GM08714 (cell line): ENCODE data around the gene ACP1.
A peak's percentile ranks its signal among the peaks of the same experiment; 100 is the strongest.

ENCODE experiments used
- H3K4me3 ChIP-seq: fragments of 200-500 bp; sonication (Bioruptor generic); 2 replicates; pipeline ENCODE4 v1.5.1; 2014; ENCODE audit warnings: mild to moderate bottlenecking, low read length, inconsistent platforms
- ZNF274 ChIP-seq: IDR thresholded peaks from 2 replicates; pipeline ENCODE4 v1.6.1; 2012; ENCODE audit warnings: mild to moderate bottlenecking, low read depth, low read length

ACP1 gene

DNA sequence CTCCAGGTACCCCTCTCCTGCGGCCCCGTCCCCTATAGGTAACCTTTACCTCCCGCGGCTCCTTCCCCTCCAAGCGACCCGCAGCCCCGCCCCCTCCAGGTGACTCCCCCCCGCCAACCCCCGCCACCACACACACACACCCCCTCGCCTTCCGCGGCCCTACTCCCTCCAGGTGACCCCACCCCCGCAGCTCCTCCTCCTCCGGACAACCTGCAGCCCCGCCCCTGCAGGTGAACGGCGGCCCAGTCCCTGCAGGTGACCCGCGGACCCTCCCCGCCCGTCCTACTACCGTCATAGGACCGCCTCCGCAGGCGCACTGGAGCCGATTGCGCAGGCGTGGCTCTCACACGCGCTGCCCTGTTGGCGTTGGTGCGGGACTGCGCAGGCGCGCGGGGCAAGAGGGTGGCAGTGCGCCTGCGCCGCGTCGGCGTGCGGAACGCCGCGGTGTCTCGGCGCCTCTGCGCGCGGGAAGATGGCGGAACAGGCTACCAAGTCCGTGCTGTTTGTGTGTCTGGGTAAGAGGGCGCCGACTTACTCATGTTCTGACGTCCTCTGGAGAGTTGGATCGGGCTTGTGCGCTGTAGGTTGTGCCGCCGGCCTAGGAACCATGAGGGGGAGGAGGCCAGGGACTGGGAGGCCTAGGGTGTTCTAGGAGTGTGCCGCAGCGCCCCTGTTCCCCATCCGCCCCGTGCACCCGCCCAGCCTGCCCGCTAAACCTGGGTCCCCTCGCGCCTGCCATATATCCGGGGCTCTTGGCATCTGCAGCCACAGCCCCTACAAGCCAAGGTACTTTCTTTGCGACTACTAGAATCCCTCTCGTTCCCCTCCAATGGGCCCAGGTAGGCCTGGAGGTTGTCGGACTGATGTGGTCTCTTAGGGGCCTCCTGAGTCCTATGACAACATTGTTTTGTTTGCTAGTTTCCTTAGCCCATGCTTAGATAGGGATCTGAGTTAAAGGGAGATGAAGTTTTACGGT, at the start of gene ACP1:
Gene ACP1 (plus strand): TSS at position 455 of the 976 bp plus-strand sequence. CDS start 18 bp downstream, at position 473.
- TF ChIP-seq ZNF274 = no peak
- peak within 1 kb of the TSS; percentile 98 for H3K4me3 ChIP-seq

DNA sequence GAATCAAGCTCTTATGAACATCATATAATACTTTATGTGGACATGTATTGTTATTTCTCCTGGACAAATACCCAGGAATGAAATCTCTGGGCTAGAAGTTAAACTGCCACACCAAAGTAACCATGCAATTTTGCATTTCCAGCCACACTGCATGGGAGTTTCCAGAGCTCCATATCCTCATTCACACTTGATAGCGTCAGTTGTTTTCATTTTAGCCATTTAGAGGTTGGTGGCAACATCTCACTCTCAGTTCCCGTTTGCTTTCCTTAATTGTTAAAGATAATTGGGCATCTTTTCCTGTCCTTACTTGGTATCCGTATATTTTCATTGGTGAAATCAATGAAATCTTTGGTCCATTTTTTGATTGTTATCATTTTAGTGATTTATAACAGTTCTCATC, 48.7 kb upstream of the ACP1 start:
- no peak for TF ChIP-seq ZNF274
- no peak overlapping the region for H3K4me3 ChIP-seq

DNA sequence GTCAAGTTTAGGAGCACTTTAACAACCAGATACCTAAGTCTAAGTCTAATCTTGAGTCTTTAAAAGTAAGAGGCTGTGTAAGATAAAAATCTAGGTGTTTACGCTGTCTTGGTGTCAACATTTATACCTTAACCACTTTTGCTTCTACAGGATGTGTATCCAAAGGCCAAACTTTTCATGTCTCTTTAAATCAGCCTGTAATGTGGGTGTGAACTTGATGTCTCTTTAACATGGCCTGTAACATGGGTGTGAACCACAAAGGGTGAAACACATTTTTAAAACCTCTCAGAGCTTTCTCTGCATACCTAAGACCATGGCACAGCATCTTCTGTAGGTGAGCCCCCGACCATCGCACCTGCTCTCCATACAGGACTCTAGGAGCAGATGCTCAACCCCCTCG, 41.3 kb upstream of the ACP1 start:
- no peak for TF ChIP-seq ZNF274
- H3K4me3 ChIP-seq = no peak overlapping the region

DNA sequence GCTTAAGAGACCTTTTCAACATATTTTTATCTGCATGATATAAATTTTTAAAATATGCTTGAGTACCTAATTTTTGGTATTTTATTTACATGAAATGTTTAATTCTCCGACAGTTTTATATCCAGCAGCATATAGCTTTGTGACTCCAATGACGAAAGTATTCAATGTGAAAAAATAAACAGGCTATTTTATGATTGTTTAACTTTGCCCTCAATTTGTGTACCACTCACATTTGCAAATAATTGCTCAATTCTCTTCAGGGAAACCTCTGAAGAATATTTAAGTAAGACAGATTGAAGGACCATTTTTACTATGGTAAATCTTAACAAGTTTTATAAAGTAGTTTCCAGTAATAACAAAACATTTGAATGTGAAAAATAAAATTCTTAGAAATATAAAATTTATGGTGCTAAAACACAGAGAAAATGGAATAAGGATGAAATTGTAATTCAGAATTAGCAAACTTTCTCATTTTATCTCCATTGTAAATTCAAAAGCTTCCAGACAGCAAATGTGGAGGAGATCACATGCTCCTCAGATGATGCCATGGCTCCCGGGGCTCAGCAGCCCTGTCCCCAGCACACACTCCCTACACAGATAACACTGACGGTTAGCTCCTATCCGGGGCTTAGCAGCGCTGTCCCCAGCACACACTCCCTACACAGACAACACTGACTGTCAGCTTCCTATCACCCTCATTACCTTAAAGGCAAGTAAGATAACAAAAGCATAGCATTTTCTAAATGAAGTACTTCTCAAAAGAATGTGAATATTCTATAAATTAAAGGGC, 40.6 kb upstream of the ACP1 start:
- TF ChIP-seq ZNF274 = no peak
- no peak overlapping the region for H3K4me3 ChIP-seq

DNA sequence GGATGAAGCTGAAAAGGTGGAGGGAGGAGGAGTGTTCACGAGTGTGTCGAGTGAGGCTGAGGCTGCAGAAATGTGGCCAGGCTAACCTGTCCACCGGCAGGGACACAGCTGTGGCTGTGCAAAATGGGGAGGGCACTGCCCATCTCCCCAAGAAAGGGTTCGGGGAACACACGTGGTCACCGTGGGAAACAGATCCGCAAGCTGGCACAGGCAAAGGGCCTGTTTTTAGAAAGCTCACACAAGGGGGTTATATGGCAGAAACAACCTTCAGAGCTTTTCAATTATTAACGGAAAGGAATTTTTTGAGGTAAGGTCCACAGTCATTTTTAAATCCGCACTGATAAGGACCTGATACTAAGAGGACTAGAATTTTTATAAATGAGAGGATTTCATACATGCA, 36.6 kb upstream of the ACP1 start:
- no peak for TF ChIP-seq ZNF274
- no peak overlapping the region for H3K4me3 ChIP-seq

DNA sequence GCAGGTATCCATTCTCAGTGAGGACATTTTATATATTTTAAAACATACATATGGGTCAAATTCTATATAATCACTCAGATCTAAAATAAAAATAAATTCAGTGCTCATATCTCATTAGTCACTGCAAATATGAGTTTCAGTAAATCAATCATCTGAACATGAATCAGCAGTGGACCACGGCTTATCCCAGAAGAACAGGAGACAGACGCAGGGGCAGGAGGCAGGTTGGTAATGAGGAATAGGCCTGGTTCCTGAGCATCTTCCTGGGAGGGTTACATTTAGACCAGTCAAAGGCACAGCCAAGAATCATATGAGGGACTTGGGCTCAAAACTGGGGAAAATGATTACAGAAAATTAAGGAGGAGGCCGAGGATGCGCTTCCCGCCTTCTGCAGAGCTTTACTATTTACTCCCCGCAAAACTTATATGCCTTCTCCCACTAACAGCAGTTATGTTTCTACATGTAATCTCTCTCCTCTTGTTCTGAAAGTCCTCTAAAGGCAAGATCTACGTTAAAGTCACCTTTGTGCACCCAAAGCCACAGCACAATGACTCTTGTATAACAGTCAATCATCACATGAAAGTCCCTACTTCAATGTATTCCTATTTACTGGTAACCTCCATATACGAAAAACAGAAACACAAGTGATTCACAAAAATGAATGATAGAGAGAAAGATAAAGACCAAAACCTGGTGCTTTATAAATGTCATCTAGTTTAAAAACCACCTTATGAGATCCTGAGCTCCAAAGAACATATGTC, 36.0 kb upstream of the ACP1 start:
- no peak overlapping the region for H3K4me3 ChIP-seq
- no peak for TF ChIP-seq ZNF274

DNA sequence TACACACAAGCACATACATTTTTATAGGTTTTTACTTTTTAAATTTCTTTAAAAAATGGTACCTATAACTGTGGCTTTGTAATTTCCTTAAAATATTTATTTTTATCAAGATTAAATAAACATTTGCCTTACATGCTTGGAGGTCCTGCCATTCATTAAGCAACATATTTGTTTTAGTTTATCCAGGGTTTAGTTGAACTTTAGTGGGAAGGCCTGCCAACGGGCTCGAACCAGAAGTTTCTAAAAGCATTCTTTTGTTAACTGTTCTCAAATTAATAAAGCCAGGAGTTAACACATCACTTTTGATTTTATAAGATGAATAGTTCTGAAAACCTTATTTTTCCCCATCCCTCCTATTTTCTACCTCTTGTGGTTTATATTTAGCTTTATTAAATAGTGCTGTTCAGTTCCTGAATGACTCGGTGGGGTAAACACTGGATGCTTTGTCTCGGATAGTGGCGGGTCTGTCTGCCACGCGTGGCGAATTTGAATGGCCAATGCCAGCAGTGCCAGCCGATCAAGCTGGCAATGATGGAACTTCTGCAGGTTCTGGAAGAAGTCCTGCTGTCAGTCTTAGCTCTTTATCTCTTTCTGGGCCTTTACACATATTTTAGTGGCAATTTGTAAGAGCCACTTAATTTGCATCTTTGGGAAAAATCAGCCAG, 33.1 kb upstream of the ACP1 start:
- H3K4me3 ChIP-seq = no peak overlapping the region

DNA sequence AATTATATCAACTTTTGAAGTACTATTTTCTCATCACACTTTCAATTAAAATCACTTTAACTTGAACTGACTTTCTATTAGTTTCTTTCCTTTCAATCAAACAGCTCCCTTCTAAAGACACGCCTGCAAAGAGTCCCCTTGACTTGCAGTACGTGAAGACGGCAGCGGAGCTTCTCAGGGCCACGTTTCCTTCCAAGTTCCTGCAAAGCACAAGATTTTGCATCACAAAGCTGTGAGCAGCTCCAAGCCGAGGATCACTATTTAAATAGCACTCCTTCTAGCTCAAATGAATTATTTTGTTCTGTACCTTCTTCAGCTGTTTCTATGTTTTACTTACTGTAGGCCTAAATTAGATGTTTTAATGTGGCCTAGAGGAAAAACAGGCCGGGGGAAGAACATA, 31.7 kb upstream of the ACP1 start:
- H3K4me3 ChIP-seq = no peak overlapping the region
- TF ChIP-seq ZNF274 = no peak

More for the DNA sequence above, 33.1 kb upstream of the ACP1 start:
- TF ChIP-seq ZNF274 = no peak

DNA sequence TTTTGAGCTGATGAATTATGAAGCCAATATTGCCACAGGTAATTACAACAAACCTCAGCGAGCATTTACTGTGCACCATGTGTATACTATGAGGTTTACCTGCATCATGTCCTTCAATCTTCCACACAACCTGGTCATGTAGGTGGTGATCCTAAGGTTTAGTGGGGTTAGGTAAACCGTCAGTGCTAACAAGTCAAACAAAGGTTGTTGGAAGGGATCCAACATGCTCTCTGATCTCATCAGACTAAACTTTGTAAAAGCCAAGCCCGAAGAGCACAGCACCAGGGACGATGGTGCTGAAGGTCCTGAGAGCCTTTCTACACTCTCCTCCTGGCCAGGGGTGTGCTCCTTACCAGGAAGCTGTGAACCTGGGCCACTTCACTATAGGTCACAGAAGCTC, 30.3 kb upstream of the ACP1 start:
- no peak overlapping the region for H3K4me3 ChIP-seq
- TF ChIP-seq ZNF274 = no peak

DNA sequence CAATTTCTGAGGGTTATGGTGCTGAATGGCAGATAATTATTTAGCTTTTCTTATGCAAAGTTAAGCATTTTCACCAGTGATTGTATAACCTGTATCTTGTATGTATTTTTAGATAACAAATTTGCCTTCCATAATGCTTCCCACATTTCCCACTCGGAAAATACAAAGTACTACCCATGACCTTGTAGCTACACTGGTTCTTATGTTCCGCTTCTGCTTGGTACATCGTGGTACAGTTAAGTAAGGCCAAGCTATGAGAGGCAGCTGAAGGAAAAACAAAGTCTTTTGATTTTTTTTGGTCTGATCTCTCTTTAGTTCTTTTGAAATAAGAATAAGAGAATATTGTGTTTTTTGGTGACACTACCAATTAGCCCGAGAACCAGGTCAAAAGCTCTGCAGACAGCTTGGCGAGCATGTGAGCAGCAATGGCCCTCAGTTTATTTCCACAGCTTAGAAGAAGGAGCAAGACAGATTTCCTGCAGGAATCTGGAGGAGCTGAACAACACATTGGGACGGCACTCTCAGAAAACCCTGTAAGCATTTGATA, 27.7 kb upstream of the ACP1 start:
- no peak for TF ChIP-seq ZNF274
- H3K4me3 ChIP-seq = no peak overlapping the region

DNA sequence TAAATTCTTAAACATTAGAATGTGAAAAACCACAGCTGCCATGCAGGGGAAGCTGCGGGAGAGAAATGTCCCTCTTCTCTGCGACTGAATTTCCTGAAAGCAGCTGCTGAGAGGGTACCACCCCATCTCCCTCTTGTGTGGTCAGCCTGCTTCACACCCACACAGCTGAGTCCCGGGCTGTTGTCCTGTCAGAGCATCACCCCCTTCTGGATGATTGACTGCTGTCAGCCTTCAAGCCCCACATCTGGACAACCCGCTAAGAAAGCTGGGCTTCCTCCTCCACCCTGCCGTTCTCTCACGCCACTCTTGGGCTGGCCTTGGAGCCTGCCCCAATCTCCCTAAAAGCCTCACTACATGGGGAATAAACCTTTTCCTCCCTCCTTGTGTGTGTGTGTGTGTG, 26.9 kb upstream of the ACP1 start:
- no peak for TF ChIP-seq ZNF274
- H3K4me3 ChIP-seq = no peak overlapping the region

DNA sequence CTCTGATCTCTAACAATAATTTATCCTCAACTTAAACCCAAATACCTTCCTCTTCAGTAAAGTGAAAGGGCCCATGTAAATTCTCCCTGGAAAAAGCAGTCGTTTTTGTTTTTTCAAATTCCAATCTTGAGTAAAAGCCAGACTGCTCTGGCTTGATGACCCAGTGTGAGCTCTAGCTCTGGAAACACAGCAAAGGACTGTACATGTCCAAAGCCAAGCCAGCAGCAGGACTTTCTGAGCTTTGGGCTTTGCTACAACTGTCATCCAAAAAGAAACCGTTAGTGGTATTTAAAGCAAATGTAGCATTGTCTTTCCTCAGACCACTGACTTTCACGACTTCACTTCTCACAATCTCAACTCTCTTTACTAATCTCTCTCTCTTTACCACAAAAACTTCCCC, 26.3 kb upstream of the ACP1 start:
- TF ChIP-seq ZNF274 = no peak
- no peak overlapping the region for H3K4me3 ChIP-seq

DNA sequence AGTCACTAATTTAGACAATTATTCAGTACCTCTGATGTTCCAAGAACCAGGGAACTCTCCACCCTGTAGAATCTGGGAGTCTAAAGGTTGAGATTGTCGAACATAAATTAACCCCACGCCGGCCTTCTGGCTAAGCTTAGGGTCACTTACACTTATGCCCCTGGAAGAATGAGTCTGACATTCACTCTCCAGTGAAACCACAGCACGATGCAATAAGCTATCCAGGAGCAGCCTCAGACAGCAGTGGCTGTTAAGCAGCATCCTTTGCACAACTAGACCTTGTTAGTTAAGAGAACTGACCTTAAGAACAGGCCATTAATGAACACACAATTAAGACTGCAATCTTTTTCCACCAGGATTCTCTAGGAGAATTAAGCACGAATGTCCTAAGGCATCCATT, 25.9 kb upstream of the ACP1 start:
- no peak for TF ChIP-seq ZNF274
- no peak overlapping the region for H3K4me3 ChIP-seq
